ENCODE results near the gene ANKFN1. TPM values are rescaled to one million over a fixed set of nuclear protein-coding genes. Genes with fewer than 3 reads are reported as not detected.

Gene ANKFN1
- total and polyA plus RNA-seq, 7 donors: 0.01 to 0.28 (median 0.04) TPM; not detected in 3

GRCh38 chr17:56247816-56248215 is 94.5 kb downstream of the ANKFN1 start:
- H3K4me1 ChIP-seq: no peaks in the 10 kb centered on the region
- no peaks in the 10 kb centered on the region for H3K27me3 ChIP-seq (ENCODE audit: insufficient read depth in 3 of 3, low read length in 2 of 3)
- no peaks in the 10 kb centered on the region for H3K36me3 ChIP-seq (ENCODE audit: insufficient read depth in 1 of 2, low read depth in 1 of 2)
- DNase-seq (no peak), ATAC-seq (no peak)
- WGBS, 3 donors: 85 to 95% (median 88%) methylated on average over 1 of the region's 1 CpG
- TF ChIP-seq CTCF (IDR thresholded peaks at IDR 0.05): no peak
- no peak overlapping the region for H3K27ac ChIP-seq
- intact Hi-C loops (cut with DNase I): no loop called here
- no peak overlapping the region for H3K4me3 ChIP-seq
- no peaks in the 10 kb centered on the region for H3K9me3 ChIP-seq

GRCh38 chr17:56257075-56257474 is 103.8 kb downstream of the ANKFN1 start:
- Histone ChIP-seq H3K27me3 (ENCODE audit: insufficient read depth in 3 of 3, low read length in 2 of 3) (peaks cover 0 to 2% (median 0%) of the 10 kb centered on the region in 3 donors), H3K4me1 (no peaks in the 10 kb centered on the region), H3K36me3 (ENCODE audit: insufficient read depth in 1 of 2, low read depth in 1 of 2) (no peaks in the 10 kb centered on the region), H3K27ac (no peak overlapping the region), H3K9me3 (no peaks in the 10 kb centered on the region), H3K4me3 (no peak overlapping the region)
- DNase-seq (no peak), ATAC-seq (no peak)
- WGBS, 3 donors: 66 to 81% (median 81%) methylated on average over 1 of the region's 1 CpG
- intact Hi-C loops (cut with DNase I): no loop called here
- TF ChIP-seq CTCF (IDR thresholded peaks at IDR 0.05): no peak

GRCh38 chr17:56260376-56261002 is 107.2 kb downstream of the ANKFN1 start:
- H3K4me1 ChIP-seq: no peaks in the 10 kb centered on the region
- no peak for TF ChIP-seq CTCF (IDR thresholded peaks at IDR 0.05)
- no peaks in the 10 kb centered on the region for H3K27me3 ChIP-seq (ENCODE audit: insufficient read depth in 3 of 3, low read length in 2 of 3)
- H3K27ac ChIP-seq: no peak overlapping the region
- WGBS, 3 donors: 78 to 83% (median 81%) methylated on average over 7 of the region's 7 CpGs
- no peaks in the 10 kb centered on the region for H3K36me3 ChIP-seq (ENCODE audit: insufficient read depth in 1 of 2, low read depth in 1 of 2)
- ATAC-seq: no peak
- H3K4me3 ChIP-seq: no peak overlapping the region
- no peaks in the 10 kb centered on the region for H3K9me3 ChIP-seq
- intact Hi-C loops (cut with DNase I): no loop called here
- no peak for DNase-seq

- WGBS, 3 donors: 87% methylated on average over 9 of the region's 9 CpGs
- TF ChIP-seq CTCF (IDR thresholded peaks at IDR 0.05): no peak
- H3K36me3 ChIP-seq (ENCODE audit: insufficient read depth in 1 of 2, low read depth in 1 of 2): no peaks in the 10 kb centered on the region
- ATAC-seq (no peak), DNase-seq (no peak)
- intact Hi-C loops (cut with DNase I): no loop called here
- H3K4me1 ChIP-seq: no peaks in the 10 kb centered on the region
- no peaks in the 10 kb centered on the region for H3K27me3 ChIP-seq (ENCODE audit: insufficient read depth in 3 of 3, low read length in 2 of 3)
- H3K4me3 ChIP-seq: no peak overlapping the region
- no peak overlapping the region for H3K27ac ChIP-seq
- no peaks in the 10 kb centered on the region for H3K9me3 ChIP-seq
These were observed 109.5 kb downstream of the ANKFN1 start for GRCh38 chr17:56262803-56263202.
